HCT116 (cell line): ENCODE measurements around the gene SON. TPM values are rescaled to one million over a fixed set of nuclear protein-coding genes. Genes with fewer than 3 reads are reported as not detected.

Source experiments
- ATAC-seq: fragments of 200-7000 bp; cut with Tn5 transposase; 2 replicates; pipeline ENCODE4 v1.9.1; 2020; ENCODE audit warnings: mild to moderate bottlenecking, moderate library complexity
- BruUV-seq: library from RNA; stranded (reverse); fragments of 400-500 nt; replicated peaks from 2 replicates; lab custom pipeline; 2021; lab: Mats Ljungman, UMichigan
- CTCF ChIA-PET: fragments of 300-600 bp; sonication (Branson Sonifier 250); formaldehyde crosslinking; loops from one replicate; lab custom pipeline; 2021; ENCODE audit warnings: antibody characterized with exemption; lab: Charles Lee
- POLR2A ChIA-PET: fragments of 300-600, 350-600 bp; sonication (Branson Sonifier 250); formaldehyde crosslinking; loops from one replicate; lab custom pipeline; 2021; ENCODE audit warnings: antibody characterized with exemption; lab: Charles Lee
- RAD21 ChIA-PET, 2 experiments: fragments of 300-600 bp; sonication (Branson Sonifier 250); formaldehyde crosslinking; loops; one replicate each; lab custom pipeline; 2023; ENCODE audit warnings: low total read pairs in 2 of 2; ENCODE audit not compliant: uncharacterized antibody in 2 of 2, unreplicated experiment in 2 of 2, low non-redundant PET in 1 of 2; lab: Charles Lee
- DNase-seq: peaks from one replicate; pipeline ENCODE4 v3.0.0-alpha.2; 2010; ENCODE audit warnings: low read depth, low spot score
- H2AFZ ChIP-seq: fragments of 200-600 bp; shearing (Covaris generic), sonication (generic); 2 replicates; pipeline ENCODE4 v1.6.1; 2017; ENCODE audit warnings: low read depth, mixed run types, mixed read lengths, antibody characterized with exemption, low read length; ENCODE audit not compliant: poor library complexity, severe bottlenecking
- H3K27ac ChIP-seq: 2 replicates; pipeline ENCODE4 v1.5.1; 2012; ENCODE audit warnings: low read depth, low read length
- H3K27me3 ChIP-seq: fragments of 200-600 bp; sonication (generic); 2 replicates; pipeline ENCODE4 v1.6.1; 2016; ENCODE audit warnings: mixed run types, low read length, mixed read lengths; ENCODE audit not compliant: insufficient read depth
- H3K36me3 ChIP-seq, 2 experiments: fragments of 200-500 bp in 1 of 2; fragments of 200-600 bp in 1 of 2; sonication (Bioruptor generic) in 1 of 2; sonication (generic) in 1 of 2; 2 replicates each; pipeline versions ENCODE4 v1.5.1 to v1.6.1; 2014 to 2016; ENCODE audit warnings: low read length in 2 of 2, inconsistent platforms in 1 of 2, mixed read lengths in 1 of 2, mixed run types in 1 of 2; ENCODE audit not compliant: insufficient read depth in 2 of 2, control insufficient read depth in 1 of 2
- H3K4me1 ChIP-seq, 2 experiments: fragments of 200-600 bp in 1 of 2; sonication (generic) in 1 of 2; 2 replicates each; pipeline versions ENCODE4 v1.5.1 to v1.6.1; 2012 to 2017; ENCODE audit warnings: low read length in 2 of 2, inconsistent platforms in 1 of 2, mild to moderate bottlenecking in 1 of 2, mixed read lengths in 1 of 2, mixed run types in 1 of 2, moderate library complexity in 1 of 2; ENCODE audit not compliant: insufficient read depth in 2 of 2, control insufficient read depth in 1 of 2
- H3K4me2 ChIP-seq: fragments of 200-600 bp; sonication (generic); 2 replicates; pipeline ENCODE4 v1.6.1; 2017; ENCODE audit warnings: mixed run types, low read length, mixed read lengths
- H3K4me3 ChIP-seq, 2 experiments: fragments of 200-600 bp in 1 of 2; sonication (generic) in 1 of 2; replicated peaks in 1 of 2; 2 replicates each; pipeline ENCODE4 v1.5.1; 2011 to 2016; ENCODE audit warnings: low read length in 2 of 2, control low read depth in 1 of 2, low read depth in 1 of 2, mild to moderate bottlenecking in 1 of 2, mixed read lengths in 1 of 2, mixed run types in 1 of 2
- H3K79me2 ChIP-seq: fragments of 200-600 bp; sonication (generic); 2 replicates; pipeline ENCODE4 v1.6.1; 2017; ENCODE audit warnings: mild to moderate bottlenecking, mixed run types, low read length, moderate library complexity, mixed read lengths; ENCODE audit not compliant: insufficient read depth
- H3K9ac ChIP-seq: fragments of 200-600 bp; sonication (generic); 2 replicates; pipeline ENCODE4 v1.6.1; 2016; ENCODE audit warnings: low read length, mixed read lengths
- H3K9me2 ChIP-seq: fragments of 200-600 bp; sonication (generic), shearing (Covaris generic); 2 replicates; pipeline ENCODE4 v1.6.1; 2017; ENCODE audit warnings: mixed run types, mild to moderate bottlenecking, moderate library complexity; ENCODE audit not compliant: insufficient read depth
- H3K9me3 ChIP-seq, 2 experiments: fragments of 200-500 bp in 1 of 2; fragments of 200-600 bp in 1 of 2; sonication (Bioruptor generic) in 1 of 2; sonication (generic) in 1 of 2; 2 replicates each; pipeline ENCODE4 v1.6.1; 2014 to 2017; ENCODE audit warnings: low read length in 2 of 2, mixed read lengths in 2 of 2, inconsistent platforms in 1 of 2, low read depth in 1 of 2, mild to moderate bottlenecking in 1 of 2, mixed run types in 1 of 2, moderate library complexity in 1 of 2; ENCODE audit not compliant: control insufficient read depth in 1 of 2, insufficient read depth in 1 of 2
- H4K20me1 ChIP-seq: fragments of 200-600 bp; sonication (generic), shearing (Covaris generic); 2 replicates; pipeline ENCODE4 v1.6.1; 2017; ENCODE audit warnings: mixed run types, mild to moderate bottlenecking, moderate library complexity; ENCODE audit not compliant: insufficient read depth
- CTCF ChIP-seq, 3 experiments: fragments of 200-600 bp in 1 of 3; sonication (generic) in 1 of 3; IDR thresholded peaks in 2 of 3; conservative IDR thresholded peaks in 1 of 3; 2 replicates each; pipeline ENCODE4 v1.5.1; 2012 to 2017; ENCODE audit warnings: low read depth in 2 of 3, low read length in 2 of 3, antibody characterized with exemption in 1 of 3, borderline replicate concordance in 1 of 3, control low read depth in 1 of 3, mild to moderate bottlenecking in 1 of 3, mixed read lengths in 1 of 3, mixed run types in 1 of 3, moderate library complexity in 1 of 3; ENCODE audit not compliant: insufficient read depth in 1 of 3
- EGR1 ChIP-seq: IDR thresholded peaks from 2 replicates; pipeline ENCODE4 v1.6.1; 2012; ENCODE audit warnings: low read depth
- MAX ChIP-seq: IDR thresholded peaks from 2 replicates; pipeline ENCODE4 v1.6.1; 2012
- POLR2A ChIP-seq: IDR thresholded peaks from 2 replicates; pipeline ENCODE4 v1.7.0; 2011; ENCODE audit warnings: borderline replicate concordance; ENCODE audit not compliant: insufficient read depth, insufficient read length; ENCODE audit errors: extremely low read depth
- REST ChIP-seq: IDR thresholded peaks from 2 replicates; pipeline ENCODE4 v1.6.1; 2012; ENCODE audit warnings: low read depth
- SIN3A ChIP-seq: IDR thresholded peaks from 2 replicates; pipeline ENCODE4 v1.6.1; 2012; ENCODE audit warnings: low read depth
- TCF7L2 ChIP-seq: IDR thresholded peaks from 2 replicates; pipeline ENCODE4 v1.7.0; 2011; ENCODE audit warnings: borderline replicate concordance, inconsistent platforms; ENCODE audit not compliant: insufficient read depth, insufficient read length; ENCODE audit errors: extremely low read depth
- ZBTB33 ChIP-seq: IDR thresholded peaks from 2 replicates; pipeline ENCODE4 v1.6.1; 2011; ENCODE audit warnings: mild to moderate bottlenecking, low read length, moderate library complexity; ENCODE audit not compliant: insufficient replicate concordance; ENCODE audit errors: extremely low read depth
- intact Hi-C: fragments of 100-400 bp; cut with micrococcal nuclease; formaldehyde crosslinking; loops from 2 replicates; pipeline ENCODE4 v1.10.0; 2022
- total RNA-seq: library from RNA; stranded (reverse); gene quantifications from one replicate; pipeline ENCODE4 v1.2.1, GENCODE V29; 2021; ENCODE audit not compliant: unreplicated experiment

The SON gene
- total RNA-seq, 1 experiment from 2014 or later, result 195 TPM

- TF ChIP-seq REST (no peak), TCF7L2 (no peak), MAX (no peak)
Observed at GRCh38 chr21:33559813-33560212, 17.0 kb downstream of the SON start (continued).

- ATAC-seq (no peak), DNase-seq (no peak)
- H3K27me3 ChIP-seq, result no peaks in the 10 kb centered on the region
- H3K4me1 ChIP-seq, result no peaks in the 10 kb centered on the region
- no TSS peak for BruUV-seq
- H3K4me2 ChIP-seq, result no peak overlapping the region
- H4K20me1 ChIP-seq, result peaks cover 50% of the 10 kb centered on the region
- TF ChIP-seq TCF7L2, result no peak
- TF ChIP-seq REST, result no peak
- no peak for TF ChIP-seq POLR2A
- no peak for TF ChIP-seq CTCF (IDR thresholded peaks at IDR 0.05 in 2 of 3, conservative IDR thresholded peaks at IDR 0.05 in 1 of 3; ENCODE audit: borderline replicate concordance in 1 of 3, insufficient read depth in 1 of 3, low read depth in 2 of 3, low read length in 2 of 3)
- TF ChIP-seq EGR1, result no peak
- TF ChIP-seq ZBTB33, result no peak
- no peak for TF ChIP-seq SIN3A
- H3K36me3 ChIP-seq, result peaks cover 65 to 70% of the 10 kb centered on the region in 2 experiments
- H3K27ac ChIP-seq, result no peak overlapping the region
- H2AFZ ChIP-seq, result no peak overlapping the region
- H3K79me2 ChIP-seq, result peaks cover 99% of the 10 kb centered on the region
- H3K9ac ChIP-seq, result no peak overlapping the region
- CTCF ChIA-PET, result no interaction called here
- no peaks in the 10 kb centered on the region for H3K9me2 ChIP-seq
- RAD21 ChIA-PET, result no interaction called here
- H3K4me3 ChIP-seq, result no peak overlapping the region
- POLR2A ChIA-PET, result no interaction called here
- H3K9me3 ChIP-seq, result no peaks in the 10 kb centered on the region
- intact Hi-C loops, result no loop called here
Observed at GRCh38 chr21:33560965-33561364, 18.1 kb downstream of the SON start.
